ENCODE measurements around the gene TRPC3. TPM values are rescaled to one million over a fixed set of nuclear protein-coding genes. Genes with fewer than 3 reads are reported as not detected.

TRPC3 gene
- total RNA-seq, 1 donor from 2014 or later: 11.8 TPM

GRCh38 chr4:121873604-121874003, 78.3 kb downstream of the TRPC3 start:
- no peak for DNase-seq (ENCODE audit: low spot score)

GRCh38 chr4:121869841-121870822, 81.7 kb downstream of the TRPC3 start, which contains the start of gene BBS7:
TSS of gene BBS7 (minus strand) at chr4:121870474. CDS start at chr4:121870313, 161 bp downstream.
- peak; percentile 98 for DNase-seq (ENCODE audit: low spot score)

- no peak for DNase-seq (ENCODE audit: low spot score)
Observed at GRCh38 chr4:121863799-121864198, 88.1 kb downstream of the TRPC3 start.

- DNase-seq (ENCODE audit: low spot score): no peak
Observed at GRCh38 chr4:121861426-121861825, 90.4 kb downstream of the TRPC3 start.

GRCh38 chr4:121860121-121860520, 91.7 kb downstream of the TRPC3 start:
- no peak for DNase-seq (ENCODE audit: low spot score)

GRCh38 chr4:121851354-121851753, 100.5 kb downstream of the TRPC3 start:
- DNase-seq (ENCODE audit: low spot score): no peak

GRCh38 chr4:121846662-121847061, 105.2 kb downstream of the TRPC3 start:
- DNase-seq (ENCODE audit: low spot score): no peak

GRCh38 chr4:121842862-121843261, 109.0 kb downstream of the TRPC3 start:
- DNase-seq (ENCODE audit: low spot score): no peak

GRCh38 chr4:121838136-121838535, 113.7 kb downstream of the TRPC3 start:
- no peak for DNase-seq (ENCODE audit: low spot score)

- no peak for DNase-seq (ENCODE audit: low spot score)
Observed at GRCh38 chr4:121829511-121829910, 122.3 kb downstream of the TRPC3 start.

Other genes with a start within 250 kb of the TRPC3 start
- gene SMIM43, start 186.9 kb downstream of the TRPC3 start, total RNA-seq: not detected
- gene EXOSC9, start 150.7 kb downstream of the TRPC3 start, total RNA-seq: 17.2 TPM
- 1.0 TPM for gene CCNA2, start 128.2 kb downstream of the TRPC3 start, total RNA-seq
- 17.5 TPM for gene BBS7, start 81.6 kb downstream of the TRPC3 start, total RNA-seq
- 109 TPM for gene BLTP1, start 200.3 kb upstream of the TRPC3 start, total RNA-seq